ENCODE measurements around the gene ORAI3.

ORAI3 gene

GRCh38 chr16:30926937-30927788, 21.7 kb upstream of the ORAI3 start:
- DNase-seq (ENCODE audit: low spot score): no peak
- in situ Hi-C loops (cut with MboI; ENCODE audit: low sequenced_read_pairs, unreplicated experiment): no loop called here

DNA sequence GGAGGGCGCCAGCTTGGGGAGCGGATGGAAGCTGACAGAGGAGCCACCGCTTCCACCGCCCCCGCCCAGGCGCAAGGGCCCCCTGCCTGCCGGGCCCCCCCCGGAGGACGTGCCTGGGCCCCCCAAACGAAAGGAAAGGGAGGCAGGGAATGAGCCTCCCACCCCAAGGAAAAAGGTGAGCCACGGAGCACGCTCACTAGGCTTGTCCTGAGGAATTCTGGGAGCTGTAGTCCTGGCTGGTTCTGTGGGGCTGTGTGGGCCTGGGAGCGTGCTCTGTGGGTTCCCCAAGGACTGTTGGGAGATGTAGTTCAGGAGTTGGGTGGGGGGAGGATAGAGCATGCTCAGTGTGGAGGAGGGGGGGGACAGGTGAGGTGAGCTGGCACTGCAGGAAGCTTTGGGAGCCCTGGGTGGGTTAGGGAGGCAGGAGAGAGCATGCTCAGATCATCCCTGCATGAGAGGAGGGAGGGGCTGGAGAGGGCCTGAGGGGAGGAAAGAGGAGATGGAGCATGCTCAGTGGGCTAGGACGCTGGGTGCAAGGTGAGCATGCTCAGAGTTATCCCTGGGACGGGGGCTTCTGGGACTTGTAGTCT, 21.0 kb upstream of the ORAI3 start:
- peak; percentile 70 for DNase-seq (ENCODE audit: low spot score)
- in situ Hi-C loops (cut with MboI; ENCODE audit: low sequenced_read_pairs, unreplicated experiment): no loop called here
- no peak for TF ChIP-seq CTCF (IDR thresholded peaks at IDR 0.05; ENCODE audit: borderline replicate concordance, control extremely low read depth, extremely low read depth, insufficient read depth, missing control alignments)

More at GRCh38 chr16:30926937-30927788, 21.7 kb upstream of the ORAI3 start:
- TF ChIP-seq CTCF (IDR thresholded peaks at IDR 0.05; ENCODE audit: borderline replicate concordance, control extremely low read depth, extremely low read depth, insufficient read depth, missing control alignments): no peak

DNA sequence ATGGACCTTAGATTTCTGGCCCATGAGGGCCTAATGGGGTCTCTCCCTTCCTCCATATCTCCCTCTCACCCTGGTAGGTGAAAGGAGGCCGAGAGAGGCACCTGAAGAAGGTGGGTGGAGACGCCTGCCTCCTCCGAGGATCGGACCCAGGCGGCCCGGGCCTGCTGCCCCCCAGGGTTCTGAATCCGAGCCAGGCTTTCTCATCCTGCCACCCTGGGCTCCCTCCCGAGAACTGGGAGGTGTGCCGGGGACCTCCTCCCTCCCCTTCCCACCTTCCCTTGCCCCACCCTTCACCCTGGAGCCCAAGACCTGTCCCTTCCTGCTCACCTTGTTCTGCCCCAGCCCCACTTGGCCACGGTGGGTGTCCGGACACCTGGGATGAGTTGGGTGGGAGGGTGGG, 20.5 kb upstream of the ORAI3 start:
- in situ Hi-C loops (cut with MboI; ENCODE audit: low sequenced_read_pairs, unreplicated experiment): no loop called here
- DNase-seq (ENCODE audit: low spot score): no peak
- TF ChIP-seq CTCF (IDR thresholded peaks at IDR 0.05; ENCODE audit: borderline replicate concordance, control extremely low read depth, extremely low read depth, insufficient read depth, missing control alignments): no peak

GRCh38 chr16:30929167-30929566, 19.7 kb upstream of the ORAI3 start:
- in situ Hi-C loops (cut with MboI; ENCODE audit: low sequenced_read_pairs, unreplicated experiment): no loop called here
- peak; percentile 52 for DNase-seq (ENCODE audit: low spot score)
- TF ChIP-seq CTCF (IDR thresholded peaks at IDR 0.05; ENCODE audit: borderline replicate concordance, control extremely low read depth, extremely low read depth, insufficient read depth, missing control alignments): no peak

DNA sequence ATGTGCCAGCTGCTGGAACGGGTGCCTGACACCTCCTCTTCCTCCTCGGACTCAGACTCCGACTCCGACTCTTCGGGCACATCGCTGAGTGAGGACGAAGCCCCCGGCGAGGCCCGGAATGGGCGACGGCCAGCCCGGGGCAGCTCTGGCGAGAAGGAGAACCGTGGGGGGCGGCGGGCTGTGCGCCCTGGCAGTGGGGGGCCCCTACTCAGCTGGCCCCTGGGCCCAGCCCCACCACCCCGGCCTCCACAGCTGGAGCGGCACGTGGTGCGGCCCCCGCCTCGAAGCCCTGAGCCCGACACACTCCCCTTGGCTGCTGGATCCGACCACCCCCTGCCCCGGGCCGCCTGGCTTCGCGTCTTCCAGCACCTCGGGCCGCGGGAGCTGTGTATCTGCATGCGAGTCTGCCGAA, 18.7 kb upstream of the ORAI3 start:
- no peak for TF ChIP-seq CTCF (IDR thresholded peaks at IDR 0.05; ENCODE audit: borderline replicate concordance, control extremely low read depth, extremely low read depth, insufficient read depth, missing control alignments)
- in situ Hi-C loops (cut with MboI; ENCODE audit: low sequenced_read_pairs, unreplicated experiment): no loop called here
- no peak for DNase-seq (ENCODE audit: low spot score)

GRCh38 chr16:30931068-30931650, 17.7 kb upstream of the ORAI3 start:
- DNase-seq (ENCODE audit: low spot score): no peak
- TF ChIP-seq CTCF (IDR thresholded peaks at IDR 0.05; ENCODE audit: borderline replicate concordance, control extremely low read depth, extremely low read depth, insufficient read depth, missing control alignments): no peak
- in situ Hi-C loops (cut with MboI; ENCODE audit: low sequenced_read_pairs, unreplicated experiment): no loop called here
